Measurements from ENCODE around the gene CASS4.
"Not testable (repeated sequence)": the region's sequence is repeated elsewhere in the genome, so short reads cannot be mapped to it uniquely, and the experiment has no call there.

The CASS4 gene

DNA sequence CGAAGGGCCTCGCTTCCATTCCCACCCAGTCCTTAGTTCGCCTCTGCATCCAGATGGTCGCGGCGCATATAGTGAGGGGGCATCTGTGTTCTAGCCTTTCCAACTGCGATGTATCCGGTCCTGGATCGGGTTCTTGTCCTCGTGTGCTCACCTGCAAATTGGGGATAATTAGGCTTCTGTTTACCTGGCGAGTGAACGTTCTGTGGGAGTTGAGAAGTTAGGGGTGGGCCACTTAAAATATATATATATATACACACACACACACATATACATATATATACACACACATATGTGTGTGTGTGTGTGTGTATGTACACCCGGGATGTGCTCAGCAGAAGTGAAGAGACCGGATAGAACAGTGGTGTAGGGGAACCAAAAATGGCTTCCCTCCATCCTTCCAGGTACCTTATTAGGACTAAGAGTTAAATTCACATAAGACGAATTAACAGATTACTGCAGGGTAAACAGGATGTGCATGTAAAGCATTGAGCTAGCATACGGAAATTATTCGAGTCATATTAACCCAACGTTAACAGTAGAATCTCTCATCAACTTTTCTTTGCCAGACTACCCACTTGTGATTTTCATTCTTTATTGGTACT is 19.1 kb upstream of the CASS4 start:
- no peak for DNase-seq (ENCODE audit: low spot score)

DNA sequence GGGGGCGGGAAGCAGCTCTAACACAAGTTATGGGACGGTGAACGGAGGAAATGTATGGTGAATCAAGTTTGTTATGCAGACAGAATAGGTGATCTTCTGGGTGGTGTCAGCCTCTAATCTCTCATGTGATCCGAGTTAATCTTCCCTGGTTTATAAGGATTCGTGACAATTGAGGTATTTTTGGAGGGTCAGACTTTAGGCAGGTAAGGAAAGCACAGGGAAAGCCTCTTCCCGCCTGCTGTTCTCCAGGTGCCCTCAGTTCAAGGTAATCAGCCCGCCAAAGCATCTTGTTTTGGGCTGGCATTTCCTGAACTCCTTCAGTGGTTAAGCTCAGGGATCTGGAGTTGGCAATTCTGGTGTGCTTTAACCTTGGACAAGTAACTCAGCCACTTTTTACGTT is 18.4 kb upstream of the CASS4 start:
- no peak for DNase-seq (ENCODE audit: low spot score)

DNA sequence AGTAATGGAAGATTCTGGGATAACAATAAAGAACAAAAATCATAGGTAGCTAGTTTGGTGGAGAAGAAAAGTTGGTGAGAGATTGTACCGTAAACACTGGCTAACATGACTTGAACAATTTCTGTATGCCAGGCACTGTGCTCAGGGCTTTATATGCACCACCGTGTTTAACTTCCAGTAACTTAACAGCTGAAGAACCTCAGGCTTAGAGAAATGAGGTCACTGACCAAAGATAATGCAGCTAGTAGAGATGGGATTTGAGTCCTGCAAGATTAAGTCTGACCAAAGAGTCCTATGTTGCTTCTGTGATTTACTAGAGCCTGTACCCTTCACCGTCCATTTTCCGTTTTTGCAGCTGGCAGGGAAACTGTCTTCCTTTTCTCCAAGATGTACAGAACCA is 16.9 kb upstream of the CASS4 start:
- no peak for DNase-seq (ENCODE audit: low spot score)

DNA sequence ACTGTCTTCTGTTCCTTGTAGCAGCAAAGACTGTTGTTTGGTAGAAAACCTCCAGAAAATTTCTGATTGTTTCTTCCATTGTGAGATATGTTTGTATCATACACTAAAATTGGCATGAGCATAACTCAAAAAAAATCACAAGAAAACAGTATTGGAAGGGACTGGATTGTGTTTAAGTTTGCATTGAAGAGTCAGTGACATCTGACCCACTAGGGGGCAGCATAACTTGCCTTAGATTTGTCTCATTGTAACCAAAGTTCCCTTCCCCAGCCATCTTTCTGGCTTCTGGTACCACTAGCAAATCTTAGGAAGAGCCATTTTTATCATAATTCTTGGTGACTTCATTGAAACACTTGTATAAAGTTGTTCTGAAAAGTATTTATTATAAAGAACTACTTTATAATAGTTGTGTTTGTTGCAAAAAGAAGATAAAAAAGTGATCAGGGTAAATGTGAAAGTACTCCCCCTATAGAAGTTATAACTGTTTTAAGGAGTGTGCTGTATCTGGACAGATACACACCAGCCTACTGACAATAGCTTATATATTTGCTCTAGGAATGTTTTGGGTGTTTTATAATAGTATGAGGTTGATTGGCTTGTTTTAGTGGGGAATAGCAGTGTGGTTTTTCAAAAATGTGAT is 11.9 kb upstream of the CASS4 start:
- peak; percentile 39 for DNase-seq (ENCODE audit: low spot score)

DNA sequence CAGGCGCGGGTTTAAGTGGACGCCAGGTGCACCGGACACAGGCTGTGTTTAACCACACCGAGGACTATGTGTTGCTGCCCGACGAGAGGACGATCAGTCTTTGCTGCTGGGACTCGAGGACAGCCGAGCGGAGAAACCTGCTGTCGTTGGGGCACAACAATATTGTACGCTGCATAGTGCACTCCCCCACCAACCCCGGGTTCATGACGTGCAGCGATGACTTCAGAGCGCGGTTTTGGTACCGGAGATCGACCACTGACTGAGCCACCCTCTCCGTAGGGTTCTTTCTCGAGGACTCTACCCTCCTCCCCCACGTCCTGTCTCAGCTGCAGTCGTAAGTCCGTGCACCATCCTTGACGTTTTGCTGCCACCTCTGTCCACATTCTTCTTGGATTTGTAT is 8.6 kb upstream of the CASS4 start:
- no peak for DNase-seq (ENCODE audit: low spot score)

DNA sequence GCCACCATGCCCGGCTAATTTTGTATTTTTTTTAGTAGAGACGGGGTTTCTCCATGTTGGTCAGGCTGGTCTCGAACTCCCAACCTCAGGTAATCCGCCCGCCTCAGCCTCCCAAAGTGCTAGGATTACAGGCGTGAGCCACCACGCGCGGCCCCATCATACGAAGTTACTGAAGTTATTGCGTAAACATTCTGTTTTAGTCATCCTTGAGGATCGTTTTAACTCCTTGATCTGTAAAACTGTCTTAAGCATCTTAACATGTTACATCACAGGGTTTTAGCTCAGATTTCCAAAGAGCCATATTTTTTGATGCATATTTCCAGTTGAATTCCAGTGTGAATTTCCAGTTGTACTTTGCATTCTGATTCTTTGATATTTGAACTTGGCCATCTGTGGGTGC is 6.7 kb upstream of the CASS4 start:
- not testable (repeated sequence) for DNase-seq (ENCODE audit: low spot score)

DNA sequence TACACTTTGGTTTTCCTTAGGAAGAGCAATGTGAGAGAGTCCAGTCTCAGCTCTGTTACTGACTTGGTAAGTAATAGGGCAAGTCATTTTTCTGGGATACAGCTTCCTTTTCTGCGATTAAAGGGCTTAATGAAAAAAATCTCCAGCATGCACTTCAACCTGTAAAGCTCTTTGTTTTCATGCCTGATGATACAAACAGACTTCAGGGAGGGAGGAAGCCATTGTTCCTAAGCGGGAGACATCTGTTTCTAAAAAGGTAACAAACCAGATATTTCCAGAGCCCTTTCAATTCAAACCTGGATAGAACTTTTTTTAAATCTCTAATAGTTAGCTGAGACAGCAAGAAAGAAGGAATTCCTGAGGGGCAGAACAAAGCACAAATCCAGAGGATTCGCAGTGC is 5.2 kb upstream of the CASS4 start:
- no peak for DNase-seq (ENCODE audit: low spot score)

DNA sequence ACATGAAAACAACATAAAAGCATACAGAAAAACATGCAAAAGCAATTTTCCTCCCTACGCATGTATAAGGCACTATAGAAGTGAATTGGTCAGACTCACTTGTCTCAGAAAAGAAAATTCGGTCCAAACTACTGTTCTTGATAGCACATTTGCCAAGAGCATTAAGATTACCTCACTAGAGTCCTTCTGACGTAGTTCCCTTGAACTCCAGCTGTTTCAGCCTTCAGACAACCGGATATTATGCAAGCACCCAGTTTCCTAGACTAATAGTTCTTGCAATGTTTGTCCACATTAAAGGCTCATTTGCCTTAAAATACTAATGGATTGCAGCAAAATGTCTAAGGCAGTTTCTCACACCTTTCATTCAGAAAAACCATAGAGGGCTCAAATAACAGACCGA is 2.5 kb upstream of the CASS4 start:
- no peak for DNase-seq (ENCODE audit: low spot score)

DNA sequence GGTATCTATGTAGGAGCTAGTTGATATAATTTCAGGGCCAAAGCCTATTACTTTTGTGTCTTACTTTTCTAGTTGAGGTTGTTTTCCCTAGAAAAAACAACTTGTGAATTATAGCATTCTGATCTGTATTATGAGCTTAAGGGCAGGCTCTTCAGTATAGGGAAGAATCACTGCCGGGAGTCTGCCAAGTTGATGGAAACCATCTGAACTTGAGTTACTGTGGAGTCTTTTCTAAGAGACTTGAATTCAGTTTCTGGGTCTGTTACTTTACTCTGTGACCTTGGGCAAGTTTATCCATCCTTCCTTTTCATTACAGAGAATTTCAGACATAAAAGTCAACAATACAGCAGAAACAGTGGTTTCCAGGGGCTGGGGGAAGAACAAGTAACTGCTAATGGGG is 2.1 kb upstream of the CASS4 start:
- DNase-seq (ENCODE audit: low spot score): no peak

DNA sequence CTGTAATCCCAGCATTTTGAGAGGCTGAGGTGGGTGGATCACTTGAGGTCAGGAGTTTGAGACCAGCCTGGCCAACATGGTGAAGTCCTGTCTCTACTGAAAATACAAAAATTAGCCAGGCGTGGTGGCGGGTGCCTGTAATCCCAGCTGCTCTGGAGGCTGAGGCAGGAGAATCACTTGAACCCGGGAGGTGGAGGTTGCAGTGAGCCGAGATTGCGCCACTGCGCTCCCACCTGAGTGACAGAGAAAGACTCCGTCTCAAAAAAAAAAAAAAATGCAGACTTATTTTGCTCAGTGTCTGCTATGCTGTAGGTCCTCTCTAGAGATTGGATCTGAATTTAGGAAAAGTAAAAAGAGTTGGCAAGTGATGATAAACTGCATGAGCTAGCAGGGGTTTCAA is 773 bp upstream of the CASS4 start:
- not testable (repeated sequence) for DNase-seq (ENCODE audit: low spot score)

DNA sequence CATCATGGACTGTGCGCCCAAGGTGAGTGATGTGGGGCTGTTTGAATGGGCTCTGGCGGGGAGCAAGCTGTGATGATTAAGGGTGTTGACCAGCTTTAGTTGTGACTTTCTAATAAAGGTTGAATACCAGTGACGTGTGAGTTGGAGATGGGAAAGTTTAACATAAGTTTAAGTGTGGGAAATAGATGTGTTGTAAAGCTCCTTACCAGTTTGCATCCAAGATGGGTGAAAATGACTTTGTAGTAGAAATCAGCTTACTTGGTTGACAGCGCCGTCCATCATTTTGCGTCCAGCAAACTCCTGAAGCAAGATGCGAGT is 372 bp downstream of the CASS4 start:
- DNase-seq (ENCODE audit: low spot score): no peak

DNA sequence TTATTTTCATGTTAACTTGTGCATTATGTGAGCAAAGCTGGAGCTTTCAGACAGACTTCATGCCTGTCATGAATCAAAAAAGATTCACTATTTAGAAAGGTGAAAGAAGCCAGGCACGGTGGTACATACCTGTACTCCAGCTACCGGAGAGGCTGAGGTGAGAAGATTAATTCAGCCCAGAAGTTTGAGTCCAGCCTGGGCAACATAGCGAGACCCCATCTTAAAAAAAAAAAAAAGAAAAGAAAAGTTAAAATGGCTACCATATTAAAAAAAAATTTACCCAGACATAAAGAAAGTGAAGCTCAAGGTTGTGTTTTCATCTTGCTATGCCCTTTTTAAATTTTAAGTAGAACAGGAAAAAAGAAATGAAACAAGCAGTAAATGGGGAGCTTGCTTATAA is 889 bp downstream of the CASS4 start:
- DNase-seq (ENCODE audit: low spot score): no peak

DNA sequence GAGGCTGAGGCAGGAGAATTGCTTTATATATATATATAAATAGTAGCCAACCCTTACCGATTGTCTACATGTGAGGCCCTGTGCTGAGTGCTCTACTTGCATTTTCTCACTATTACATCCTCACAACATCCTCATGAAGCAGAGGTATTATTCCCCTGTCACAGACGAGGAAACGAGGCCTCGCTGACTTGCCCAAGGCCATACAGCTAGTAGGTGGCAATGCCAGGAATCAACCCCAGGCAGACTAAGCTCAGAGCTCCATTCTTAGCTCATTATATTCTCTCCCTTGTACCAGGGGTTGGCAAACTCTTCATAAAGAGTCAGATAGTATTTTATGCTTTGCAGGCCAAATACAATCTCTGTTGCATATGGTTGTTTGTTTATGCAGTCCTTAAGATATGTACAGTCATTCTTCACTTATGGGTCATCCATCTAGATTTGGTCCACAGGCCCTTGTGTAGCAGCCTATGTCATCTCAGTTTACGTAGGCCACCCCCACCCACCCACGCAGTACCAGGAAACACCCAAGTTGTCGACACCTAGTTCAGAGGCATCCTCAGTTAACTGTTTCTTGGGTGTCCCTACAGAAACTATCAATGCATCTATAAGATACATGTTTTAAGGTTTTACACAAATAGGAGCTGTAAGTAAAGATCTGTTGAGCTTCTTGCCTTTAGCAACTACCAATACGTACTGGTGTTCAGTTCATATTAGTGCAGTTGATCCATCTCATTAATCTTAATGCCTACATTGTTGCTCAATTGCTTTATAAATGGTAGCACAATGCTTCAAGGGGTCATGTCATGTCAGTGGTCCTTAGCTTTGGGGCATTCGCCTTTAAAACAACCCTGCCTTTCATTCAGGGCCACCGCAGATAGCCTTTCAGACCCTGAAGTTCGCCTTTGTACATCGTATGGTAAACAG is 3.0 kb downstream of the CASS4 start:
- no peak for DNase-seq (ENCODE audit: low spot score)

DNA sequence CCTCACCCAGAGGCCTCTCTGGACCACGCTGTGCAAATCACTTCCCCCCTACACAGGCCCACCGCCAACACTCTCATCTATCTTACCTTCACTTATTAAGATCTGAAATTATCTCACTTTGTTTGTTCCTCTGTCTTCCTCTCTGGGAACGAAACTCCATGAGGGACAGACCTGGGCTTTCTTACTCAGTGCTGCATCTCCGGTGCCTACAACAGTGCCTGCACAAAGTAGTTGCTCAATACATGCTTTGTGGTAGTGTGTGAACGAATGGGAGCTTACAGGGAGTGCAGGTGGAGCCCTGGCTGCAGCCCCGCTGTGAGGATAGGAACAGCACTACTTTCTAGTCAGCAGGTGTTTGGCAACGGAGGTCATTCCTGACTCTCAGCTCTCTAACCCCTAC is 5.3 kb downstream of the CASS4 start:
- no peak for DNase-seq (ENCODE audit: low spot score)

DNA sequence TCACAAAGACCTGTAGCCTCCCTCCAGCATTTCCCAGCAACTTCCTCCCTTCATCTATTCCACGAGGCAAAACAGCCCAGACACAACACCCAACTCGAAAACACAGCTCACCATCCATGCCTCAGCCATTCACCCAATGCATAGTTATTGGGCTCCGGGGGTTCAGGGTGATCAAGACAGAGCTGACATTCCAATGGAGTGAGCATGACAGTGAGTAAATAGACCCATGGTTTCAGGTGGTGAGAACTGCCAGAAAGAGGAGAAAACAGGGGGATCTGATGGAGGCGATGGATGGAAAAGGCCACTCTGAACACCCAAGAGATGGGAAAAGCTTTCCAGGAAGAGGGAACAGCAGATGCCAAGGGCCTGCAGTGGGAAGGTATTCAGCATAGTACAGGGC is 5.9 kb downstream of the CASS4 start:
- DNase-seq (ENCODE audit: low spot score): no peak

DNA sequence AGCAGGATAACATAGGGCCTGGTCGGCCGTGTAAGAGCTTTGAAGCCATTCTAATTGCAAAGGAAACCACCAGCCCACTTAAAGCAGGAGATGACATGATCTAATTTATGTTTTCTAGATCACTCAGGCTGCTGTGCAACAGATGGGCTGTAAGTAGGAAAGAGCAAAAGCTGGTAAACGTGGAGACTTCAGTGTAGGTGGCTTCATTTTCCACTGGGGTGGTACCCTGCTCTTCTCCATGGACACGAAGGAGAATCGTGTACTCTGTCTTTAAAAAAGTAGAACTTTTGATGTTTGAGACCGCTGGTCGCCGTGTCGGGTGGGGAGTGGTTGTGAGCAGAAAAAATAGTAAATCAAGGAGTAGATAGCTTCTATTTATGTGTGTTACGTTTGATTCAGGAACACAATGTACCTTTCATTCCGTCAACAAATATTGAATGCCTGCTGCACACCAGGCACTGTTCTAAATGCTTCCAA is 6.4 kb downstream of the CASS4 start:
- no peak for DNase-seq (ENCODE audit: low spot score)

DNA sequence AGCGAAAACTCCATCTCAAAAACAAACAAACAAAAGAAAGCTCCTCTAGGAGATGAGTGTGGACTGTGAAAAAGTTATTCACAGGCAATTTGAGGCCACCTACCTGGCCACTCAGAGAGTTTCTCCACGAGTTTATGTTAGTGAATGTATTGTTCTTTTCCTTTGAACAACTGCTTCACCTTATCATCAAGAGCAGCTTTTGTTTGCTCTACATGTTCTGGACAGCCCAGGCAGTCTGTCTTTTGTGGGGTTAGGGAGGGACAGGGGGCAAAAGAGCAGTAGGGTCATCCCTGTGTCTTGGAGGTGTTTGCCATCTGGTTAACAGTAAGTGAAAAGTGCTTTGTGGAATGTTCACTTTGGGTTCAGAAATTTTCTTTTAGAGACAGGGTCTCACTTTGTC is 8.0 kb downstream of the CASS4 start:
- DNase-seq (ENCODE audit: low spot score): no peak

DNA sequence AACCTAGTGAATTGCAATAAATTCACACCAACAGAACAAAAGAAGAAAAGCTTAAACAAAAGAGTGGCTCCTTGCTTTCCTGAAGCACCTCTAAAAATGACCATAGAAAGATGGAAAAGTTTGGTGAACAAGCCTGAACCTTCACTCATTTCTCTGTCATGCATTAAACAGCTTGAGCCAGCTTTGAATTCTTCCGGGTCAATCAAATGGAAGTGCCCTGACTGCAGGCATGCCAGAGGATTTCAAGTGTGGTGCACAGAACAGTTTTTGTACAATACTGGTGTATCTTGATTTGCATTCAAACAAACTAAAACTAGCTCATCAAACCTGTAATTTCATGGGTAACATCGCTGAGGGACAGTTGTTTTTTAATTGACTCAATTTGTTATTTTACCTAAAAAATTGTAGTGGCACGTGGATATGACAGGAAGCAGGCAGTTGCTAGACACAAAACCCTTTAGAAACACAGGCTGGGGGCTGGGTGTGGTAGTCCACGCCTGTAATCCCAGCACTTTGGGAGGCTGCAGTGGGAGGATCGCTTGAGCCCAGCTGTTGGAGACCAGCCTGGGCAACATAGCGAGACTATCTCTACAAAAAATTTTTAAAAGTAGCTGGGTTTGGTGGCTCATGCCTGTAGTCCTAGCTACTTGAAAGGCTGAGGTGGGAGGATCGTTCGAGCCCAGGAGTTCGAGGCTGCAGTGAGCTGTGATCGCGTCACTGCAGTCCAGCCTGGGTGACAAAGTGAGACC is 9.1 kb downstream of the CASS4 start:
- DNase-seq (ENCODE audit: low spot score): no peak

DNA sequence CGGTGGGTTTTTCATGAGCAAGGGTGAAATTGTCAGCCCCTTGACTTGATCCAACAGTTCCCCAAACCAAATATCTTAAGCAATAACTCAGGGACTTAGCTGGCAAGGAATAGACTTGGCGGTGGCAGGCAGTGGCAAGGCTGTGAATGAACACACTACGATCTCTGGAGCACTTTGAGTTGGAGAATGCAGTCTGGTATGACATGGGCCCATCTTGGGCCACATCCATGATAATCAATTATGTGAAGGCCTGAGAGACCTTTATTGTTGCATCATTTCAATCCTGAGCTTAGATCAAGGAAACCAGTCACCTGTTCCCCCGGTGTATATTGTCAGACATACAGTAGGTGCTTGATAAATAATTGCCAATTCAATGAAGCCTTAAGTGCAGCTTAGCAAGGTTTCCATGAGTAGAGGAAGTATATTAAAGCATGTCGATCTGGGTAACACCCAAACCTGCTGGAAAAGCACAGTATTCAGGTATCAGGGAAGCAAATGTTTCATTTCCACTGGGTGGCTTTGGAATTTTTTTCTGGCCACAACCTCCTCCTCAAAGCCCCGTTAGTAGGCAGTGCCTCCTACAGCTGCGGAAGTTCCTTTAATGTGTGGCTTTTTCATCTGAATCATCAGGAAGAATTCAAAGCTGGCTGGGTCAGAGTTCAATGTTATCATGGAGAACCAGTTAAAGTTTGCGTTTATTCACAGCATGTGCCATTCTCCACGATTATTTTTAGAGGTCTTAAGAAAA is 10.2 kb downstream of the CASS4 start:
- DNase-seq (ENCODE audit: low spot score): no peak

DNA sequence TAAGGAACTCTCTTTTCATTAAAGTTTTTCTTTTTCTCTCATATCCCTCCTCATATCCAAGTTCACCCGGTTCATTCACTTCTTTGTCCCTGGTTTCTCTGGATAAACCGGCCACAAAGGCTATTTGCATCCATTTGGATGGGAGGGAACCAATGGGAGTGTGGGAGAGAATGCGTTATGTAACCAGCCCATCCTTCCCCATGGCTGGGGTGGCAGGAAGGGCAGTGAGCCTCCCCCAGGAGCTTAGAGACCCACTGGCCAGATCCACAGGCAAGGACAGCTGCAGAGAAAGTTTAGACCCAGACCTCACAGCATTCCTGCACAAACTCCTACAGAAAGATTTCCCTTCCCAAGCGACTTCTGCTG is 10.7 kb downstream of the CASS4 start:
- DNase-seq (ENCODE audit: low spot score): no peak

DNA sequence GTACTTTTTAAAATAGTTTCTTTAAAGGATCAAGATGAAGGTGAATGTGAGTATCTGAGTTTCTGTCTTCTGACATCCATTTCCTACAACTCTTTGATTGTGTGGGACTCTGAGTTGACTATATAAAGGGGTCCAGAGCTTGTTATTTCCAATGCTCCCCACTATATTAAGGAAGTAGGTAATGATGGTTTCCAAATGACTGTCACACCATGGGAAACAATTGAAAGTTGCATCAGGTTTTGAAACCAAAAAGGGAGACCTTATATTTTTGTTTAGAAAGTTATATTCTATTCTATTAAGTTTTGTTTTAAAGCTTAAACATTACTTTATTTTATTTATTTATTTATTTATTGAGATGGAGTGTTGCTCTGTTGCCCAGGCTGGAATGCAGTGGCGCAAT is 11.2 kb downstream of the CASS4 start:
- no peak for DNase-seq (ENCODE audit: low spot score)

DNA sequence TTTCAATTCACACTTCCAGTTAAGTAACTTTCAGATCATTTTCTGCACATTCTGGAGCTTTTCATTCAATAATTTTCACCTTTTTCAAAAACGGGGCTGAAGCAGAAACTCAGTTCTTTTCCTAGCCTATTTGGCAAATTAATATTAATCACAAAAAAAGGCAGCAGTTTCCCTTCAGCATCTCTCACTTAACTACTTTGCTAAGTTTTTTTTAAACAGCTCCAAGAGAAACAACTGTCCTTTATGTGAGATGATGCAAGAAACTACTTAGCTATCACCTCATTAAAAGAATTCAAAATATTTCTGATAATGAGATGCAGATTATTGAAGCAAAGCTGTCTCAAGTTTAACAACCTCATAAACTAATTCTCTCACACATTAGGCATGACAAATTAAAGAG is 11.8 kb downstream of the CASS4 start:
- DNase-seq (ENCODE audit: low spot score): no peak
